ENCODE measurements around the gene SFMBT2.

Gene SFMBT2

GRCh38 chr10:7293378-7293920, 117.4 kb downstream of the SFMBT2 start:
- no peak for DNase-seq

GRCh38 chr10:7291487-7292270, 119.2 kb downstream of the SFMBT2 start:
- DNase-seq: no peak

DNA sequence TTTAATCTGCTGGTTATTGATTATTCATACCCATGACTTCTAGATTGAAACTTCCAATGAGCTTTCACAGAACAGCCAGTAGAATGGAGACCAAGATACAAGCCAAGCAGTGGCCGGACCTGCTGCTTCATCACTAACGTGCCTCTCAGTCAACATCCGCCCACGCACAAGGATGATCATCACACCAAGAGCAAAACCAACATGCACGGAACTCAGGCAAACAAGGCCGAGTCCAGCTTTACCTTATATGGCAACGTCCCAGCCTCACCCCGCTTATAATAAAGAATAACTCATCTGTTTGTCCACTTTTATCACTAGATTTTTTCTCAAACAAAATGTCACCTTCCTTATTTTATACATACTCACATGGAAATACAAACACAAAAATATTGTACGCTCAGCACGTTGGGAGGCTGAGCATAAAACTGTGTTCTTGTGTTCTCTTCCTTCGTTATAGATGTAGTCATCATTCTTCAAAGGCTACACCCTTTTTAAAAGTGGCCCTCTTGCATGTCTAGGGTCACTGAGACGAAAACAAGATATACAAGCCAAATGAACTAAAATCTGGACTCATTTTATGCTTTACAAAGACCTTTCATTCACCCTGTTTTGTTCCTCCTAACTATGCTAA, 122.7 kb downstream of the SFMBT2 start:
- no peak for DNase-seq

DNA sequence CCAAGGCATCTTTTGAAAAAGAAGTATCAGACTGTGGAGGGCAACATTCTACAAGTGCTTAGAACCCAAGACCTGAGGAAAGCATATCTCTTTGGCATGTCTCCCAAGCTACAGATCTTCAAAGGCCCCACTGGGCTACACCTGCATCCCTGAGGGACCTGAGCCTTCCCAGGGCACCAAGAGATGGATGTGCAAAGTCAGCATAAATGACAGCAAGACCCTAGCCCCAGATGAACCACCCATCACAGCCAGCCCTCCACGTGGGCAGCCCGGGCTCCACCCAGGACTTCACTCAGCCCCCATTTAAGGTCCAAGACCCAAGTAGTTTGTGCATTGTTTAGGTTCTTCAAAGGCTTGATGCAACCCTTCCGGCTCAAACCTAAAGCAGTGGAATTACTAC, 123.5 kb downstream of the SFMBT2 start:
- no peak for DNase-seq

- DNase-seq: no peak
Measured at GRCh38 chr10:7285522-7286322, 125.1 kb downstream of the SFMBT2 start.

- no peak for DNase-seq
Measured at GRCh38 chr10:7283246-7283645, 127.6 kb downstream of the SFMBT2 start.

DNA sequence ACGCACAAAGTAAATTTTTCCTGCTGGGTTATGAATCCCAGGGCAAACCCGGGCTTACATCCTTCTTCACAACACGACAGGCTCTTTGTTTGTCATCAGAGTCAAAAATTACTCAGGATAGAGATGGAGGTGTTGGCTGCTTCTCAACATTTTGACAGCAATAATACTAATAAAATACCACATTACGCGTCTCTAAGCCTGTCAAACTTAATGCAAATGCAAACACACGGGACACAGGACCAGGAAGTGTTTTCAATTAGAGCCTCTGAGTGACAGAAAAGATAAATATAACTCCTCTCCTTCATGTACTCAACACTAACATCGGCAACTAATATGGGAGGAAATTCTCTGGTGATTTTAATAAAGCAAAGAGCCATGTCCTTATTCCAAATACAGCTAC, 128.4 kb downstream of the SFMBT2 start:
- DNase-seq: no peak

DNA sequence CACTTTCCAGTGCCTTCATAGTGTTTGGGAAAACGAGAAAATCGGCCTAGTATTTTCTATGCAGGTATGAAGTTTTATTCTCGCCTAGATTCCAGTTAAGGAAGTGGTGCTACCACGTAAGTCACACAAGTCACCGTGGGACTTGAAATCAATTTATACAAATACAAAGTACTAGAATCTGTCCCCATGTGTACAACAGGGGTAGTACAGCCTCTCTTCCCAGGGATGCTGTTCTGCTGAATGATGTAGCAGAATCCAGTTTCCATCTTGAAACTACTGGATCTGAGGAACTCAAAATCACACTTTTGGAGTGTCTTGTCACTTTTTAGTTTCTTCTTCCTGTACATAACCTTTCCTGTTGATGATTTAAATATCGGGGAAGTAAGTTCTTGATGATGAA, 129.4 kb downstream of the SFMBT2 start:
- DNase-seq: no peak

DNA sequence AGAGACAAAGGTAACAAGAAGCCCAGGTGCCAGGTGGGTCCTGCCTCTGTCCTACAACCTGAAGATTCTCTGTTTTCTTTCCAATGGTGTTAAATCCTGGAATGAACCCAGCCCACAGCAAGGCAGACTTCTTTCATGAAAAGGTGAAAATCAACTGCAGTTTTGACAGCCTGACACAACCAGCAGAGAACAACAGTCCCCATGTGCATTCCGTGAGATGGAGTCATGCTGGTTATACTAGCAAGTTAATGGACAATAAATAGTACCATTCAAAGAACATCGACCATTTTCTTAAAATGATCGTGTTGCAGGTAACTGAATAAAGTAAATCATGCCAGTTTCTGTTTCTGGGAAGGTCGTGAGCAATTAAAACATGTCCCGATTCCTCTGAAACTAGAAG, 131.5 kb downstream of the SFMBT2 start:
- DNase-seq: no peak

DNA sequence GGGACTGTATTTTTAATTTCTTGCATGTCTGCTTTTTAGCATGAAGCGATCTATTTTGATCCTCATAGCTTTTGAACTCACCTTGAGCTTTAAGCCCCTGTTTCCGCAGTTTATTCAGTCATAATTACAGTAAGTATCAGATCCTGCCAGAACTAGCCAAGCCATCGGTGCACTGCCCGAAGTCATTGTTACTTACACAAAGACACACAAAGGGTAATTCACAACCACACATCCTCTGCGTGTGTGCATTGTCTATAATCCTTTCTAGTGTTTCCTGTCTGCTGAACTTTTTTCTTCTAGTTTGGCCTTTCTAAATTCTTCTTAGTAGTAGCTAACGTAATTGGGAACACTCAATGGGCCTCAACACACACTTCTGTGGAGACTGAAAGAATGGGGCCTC, 133.0 kb downstream of the SFMBT2 start:
- no peak for DNase-seq

- DNase-seq: no peak
Measured at GRCh38 chr10:7277432-7277831, 133.4 kb downstream of the SFMBT2 start.

DNA sequence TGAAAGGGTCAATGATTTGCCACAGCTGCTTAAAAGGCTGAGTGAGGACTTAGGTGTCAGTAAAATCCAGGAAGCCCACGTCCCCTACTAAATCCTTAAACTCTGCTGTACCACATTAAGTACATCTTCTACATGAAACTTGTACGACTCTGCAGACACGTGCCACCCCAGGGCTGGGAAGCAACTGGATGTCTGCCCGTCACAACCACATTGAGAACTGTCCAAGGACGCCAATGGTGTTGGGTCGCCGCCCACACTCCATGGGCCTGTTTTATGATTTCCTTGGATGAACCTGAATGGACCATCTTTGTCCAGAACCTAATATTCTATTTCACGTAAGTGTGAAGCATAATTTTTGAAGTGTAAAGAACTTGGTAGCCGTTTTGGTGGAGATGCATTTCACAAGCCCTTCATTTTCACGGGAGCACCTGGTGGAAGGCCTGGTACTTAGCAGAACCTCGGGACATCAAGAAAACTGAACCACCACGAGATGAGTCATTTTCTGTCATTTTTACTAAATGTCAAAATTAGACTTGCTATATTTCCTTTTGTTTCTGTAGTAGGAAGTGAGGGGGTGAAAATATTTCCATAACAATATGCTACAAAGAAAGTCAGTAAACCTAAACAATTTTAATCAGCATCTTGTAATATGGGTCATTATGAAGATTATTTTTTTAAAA, 134.9 kb downstream of the SFMBT2 start:
- DNase-seq: no peak

DNA sequence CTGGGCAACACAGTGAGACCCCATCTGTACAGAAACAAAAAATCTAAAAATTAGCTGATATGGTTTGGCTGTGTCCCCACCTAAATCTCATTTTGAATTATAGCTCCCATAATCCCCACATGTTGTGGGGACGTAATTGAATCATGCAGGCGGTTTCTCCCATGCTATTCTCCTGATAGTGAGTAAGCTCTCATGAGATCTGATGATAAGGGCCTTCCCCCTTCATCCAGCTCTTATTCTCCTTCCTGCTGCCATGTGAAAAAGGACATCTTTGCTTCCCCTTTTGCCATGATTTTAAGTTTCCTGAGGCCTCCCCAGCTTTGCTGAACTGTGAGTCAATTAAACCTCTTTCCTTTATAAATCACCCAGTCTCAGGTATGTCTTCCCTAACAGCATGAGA, 136.5 kb downstream of the SFMBT2 start:
- DNase-seq: no peak

GRCh38 chr10:7272008-7272407, 138.8 kb downstream of the SFMBT2 start:
- DNase-seq: no peak

DNA sequence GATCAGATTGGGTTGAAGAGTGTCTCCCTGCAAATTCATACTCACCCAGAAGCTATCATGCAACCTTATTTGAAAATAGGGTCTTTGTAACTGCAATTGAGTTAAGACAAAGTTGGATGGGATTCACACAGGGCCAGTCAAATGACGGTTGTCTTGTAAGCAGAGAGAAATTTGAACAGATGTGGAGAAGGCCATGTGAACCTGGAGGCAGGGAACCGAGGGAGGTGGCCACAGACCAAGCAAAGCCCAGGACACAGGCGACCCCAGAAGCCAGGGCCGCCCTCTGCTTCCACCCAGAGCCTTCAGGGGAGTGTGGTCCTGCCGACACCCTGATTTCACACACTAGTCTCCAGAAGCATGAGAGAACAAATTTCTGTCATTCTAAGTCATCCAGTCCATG, 140.8 kb downstream of the SFMBT2 start:
- DNase-seq: no peak

GRCh38 chr10:7267142-7267541, 143.7 kb downstream of the SFMBT2 start:
- no peak for DNase-seq

DNA sequence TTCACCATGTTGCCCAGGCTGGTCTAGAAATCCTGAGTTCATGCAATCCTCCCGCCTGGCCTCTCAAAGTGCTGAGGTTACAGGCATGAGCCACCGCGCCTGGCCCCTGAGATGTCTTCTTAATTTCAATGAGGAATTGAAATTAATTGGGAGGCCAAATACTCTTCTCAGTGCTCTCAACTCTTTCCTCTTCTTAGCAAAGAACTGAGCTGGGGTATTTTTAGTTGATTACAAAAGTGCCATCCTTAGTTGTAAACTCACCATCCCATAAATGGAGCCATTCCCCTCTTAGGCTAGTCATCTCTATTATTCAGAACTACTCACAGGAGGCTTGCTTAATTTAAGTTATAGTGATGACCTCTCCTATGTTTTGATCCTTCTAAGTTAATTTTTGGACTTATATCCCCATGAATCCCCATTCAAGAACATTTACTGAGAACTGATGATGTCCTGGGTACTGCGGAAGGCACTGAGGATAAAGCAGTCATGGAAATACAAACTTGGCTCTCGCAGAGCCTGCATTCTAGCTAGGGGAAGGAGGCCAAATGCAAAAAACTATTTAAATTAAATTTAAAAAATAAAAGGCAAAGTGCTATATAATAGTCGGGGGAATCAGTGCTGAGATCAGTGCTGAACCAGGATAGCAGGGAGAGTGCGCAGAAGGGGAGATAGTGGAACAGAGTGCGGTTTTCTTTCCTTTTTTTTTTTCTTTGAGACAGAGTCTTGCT, 145.3 kb downstream of the SFMBT2 start:
- DNase-seq: no peak

- no peak for DNase-seq
Measured at GRCh38 chr10:7264313-7264756, 146.5 kb downstream of the SFMBT2 start.

GRCh38 chr10:7263616-7264015, 147.2 kb downstream of the SFMBT2 start:
- DNase-seq: no peak

GRCh38 chr10:7261351-7261750, 149.5 kb downstream of the SFMBT2 start:
- DNase-seq: no peak

DNA sequence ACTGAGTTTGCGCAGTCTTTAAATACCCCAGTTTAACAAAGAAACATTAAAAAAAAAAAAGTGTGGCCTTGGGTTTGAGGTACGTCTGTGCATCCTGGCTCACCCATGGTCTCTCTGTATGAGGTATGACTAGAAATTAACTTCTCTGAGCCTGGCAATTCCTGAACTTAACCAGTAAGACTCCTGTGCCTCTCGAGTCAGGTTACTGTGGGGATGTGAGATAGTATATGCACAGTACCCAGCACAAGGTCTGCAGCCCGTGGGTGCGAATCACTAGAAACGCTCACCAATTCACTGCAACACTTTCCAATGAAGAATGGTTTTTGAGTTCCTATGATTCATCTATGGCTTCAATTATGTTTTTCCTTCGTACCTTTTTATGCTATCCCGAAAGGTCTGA, 149.9 kb downstream of the SFMBT2 start:
- no peak for DNase-seq

DNA sequence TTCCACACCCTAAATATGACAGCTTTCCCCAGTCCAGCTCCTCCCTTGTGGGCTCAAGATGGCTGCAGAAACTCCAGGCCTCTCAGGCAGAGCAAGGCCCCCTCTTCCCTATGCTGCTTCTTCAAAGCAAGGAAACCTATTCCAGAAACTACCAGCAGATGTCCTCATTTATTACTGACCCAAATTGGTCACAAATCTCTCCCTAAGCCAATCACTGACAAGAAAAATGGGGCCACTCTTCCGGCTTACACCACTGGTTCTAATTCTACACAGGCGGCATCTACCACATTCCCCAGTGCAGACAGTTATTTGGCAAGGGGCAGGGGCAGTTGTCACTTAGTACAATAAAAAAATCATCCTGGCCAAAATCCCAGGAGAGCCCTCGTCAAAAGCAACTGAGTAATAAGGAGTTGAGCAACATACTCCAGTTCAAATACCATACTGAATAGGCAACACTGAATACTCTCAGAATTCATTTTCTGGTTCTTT, 150.4 kb downstream of the SFMBT2 start:
- DNase-seq: no peak

Measured in NCI-H446 treated with DMSO at 0.1 percent for 48 hours (cell line).